GM23338 (cell line): ENCODE measurements around the gene MEGF8. TPM values are rescaled to one million over a fixed set of nuclear protein-coding genes. Genes with fewer than 3 reads are reported as not detected.

Source experiments
- ATAC-seq: fragments of 200-7000 bp; cut with Tn5 transposase; 3 replicates; pipeline ENCODE4 v1.9.1; 2020
- DNase-seq: peaks from one replicate; pipeline ENCODE4 v3.0.0-alpha.2; 2015; ENCODE audit warnings: low spot score
- H2AFZ ChIP-seq: fragments of 200-600 bp; sonication (generic); 2 replicates; pipeline ENCODE4 v1.8.0; 2016; ENCODE audit warnings: antibody characterized with exemption, mild to moderate bottlenecking, moderate library complexity
- H3F3A ChIP-seq: fragments of 200-600 bp; sonication (generic); replicated peaks from 2 replicates; pipeline ENCODE4 v1.8.0; 2017; ENCODE audit warnings: antibody characterized with exemption, mixed run types, low read depth
- H3K27ac ChIP-seq: fragments of 200-600 bp; sonication (generic); 2 replicates; pipeline ENCODE4 v1.6.1; 2016; ENCODE audit warnings: low read depth
- H3K27me3 ChIP-seq: fragments of 200-600 bp; sonication (generic); 2 replicates; pipeline ENCODE4 v1.8.0; 2016; ENCODE audit warnings: mild to moderate bottlenecking, mixed run types, moderate library complexity; ENCODE audit not compliant: insufficient read depth
- H3K36me3 ChIP-seq: fragments of 200-600 bp; sonication (generic); 2 replicates; pipeline ENCODE4 v1.8.0; 2016; ENCODE audit warnings: mild to moderate bottlenecking; ENCODE audit not compliant: insufficient read depth
- H3K4me1 ChIP-seq: fragments of 200-600 bp; sonication (generic); 2 replicates; pipeline ENCODE4 v1.8.0; 2016; ENCODE audit warnings: mild to moderate bottlenecking, moderate library complexity; ENCODE audit not compliant: insufficient read depth
- H3K4me2 ChIP-seq: fragments of 200-600 bp; sonication (generic); 2 replicates; pipeline ENCODE4 v1.7.1; 2017; ENCODE audit warnings: mixed run types
- H3K4me3 ChIP-seq: fragments of 200-600 bp; sonication (generic); 2 replicates; pipeline ENCODE4 v1.6.1; 2016; ENCODE audit warnings: mixed run types
- H3K79me2 ChIP-seq: fragments of 200-600 bp; sonication (generic); replicated peaks from 2 replicates; pipeline ENCODE4 v1.8.0; 2017; ENCODE audit warnings: mild to moderate bottlenecking; ENCODE audit not compliant: insufficient read depth
- H3K9me2 ChIP-seq: fragments of 200-600 bp; sonication (generic); 2 replicates; pipeline ENCODE4 v1.8.0; 2017; ENCODE audit not compliant: insufficient read depth
- H4K20me1 ChIP-seq: fragments of 200-600 bp; sonication (generic); replicated peaks from 2 replicates; pipeline ENCODE4 v1.8.0; 2017; ENCODE audit warnings: mild to moderate bottlenecking; ENCODE audit not compliant: insufficient read depth
- H3K27ac Mint-ChIP-seq: 2 replicates; pipeline ENCODE4 v1.8.0; 2020; ENCODE audit warnings: inconsistent platforms, mild to moderate bottlenecking, moderate library complexity, mixed read lengths
- H3K27me3 Mint-ChIP-seq: 3 replicates; pipeline ENCODE4 v1.8.0; 2022; ENCODE audit warnings: low read depth, mild to moderate bottlenecking, moderate library complexity, mixed read lengths, inconsistent platforms; ENCODE audit not compliant: insufficient read depth, poor library complexity
- H3K36me3 Mint-ChIP-seq: 3 replicates; pipeline ENCODE4 v1.8.0; 2021; ENCODE audit warnings: low read depth, mild to moderate bottlenecking, inconsistent platforms, moderate library complexity, mixed read lengths
- H3K4me1 Mint-ChIP-seq: 3 replicates; pipeline ENCODE4 v1.8.0; 2020; ENCODE audit warnings: mild to moderate bottlenecking, inconsistent platforms, mixed read lengths
- H3K4me3 Mint-ChIP-seq: 3 replicates; pipeline ENCODE4 v1.8.0; 2021; ENCODE audit warnings: moderate library complexity, mild to moderate bottlenecking, inconsistent platforms, mixed read lengths
- H3K9me3 Mint-ChIP-seq: 3 replicates; pipeline ENCODE4 v1.8.0; 2020; ENCODE audit warnings: moderate library complexity, mild to moderate bottlenecking, inconsistent platforms, mixed read lengths
- CREB1 ChIP-seq: fragments of 250-450 bp; sonication (Bioruptor Pico); IDR thresholded peaks from 2 replicates; pipeline ENCODE4 v1.5.0; 2020; ENCODE audit warnings: low read depth, mild to moderate bottlenecking, moderate library complexity
- CTCF ChIP-seq, 2 experiments: fragments of 200-600 bp in 1 of 2; sonication (generic) in 1 of 2; conservative IDR thresholded peaks; 2 replicates each; pipeline versions ENCODE4 v1.5.1 to v1.6.1; 2016 to 2017; ENCODE audit warnings: antibody characterized with exemption in 2 of 2, low read depth in 2 of 2, mild to moderate bottlenecking in 2 of 2, moderate library complexity in 1 of 2
- ETS1 ChIP-seq: IDR thresholded peaks from 2 replicates; pipeline ENCODE4 v1.6.1; 2016; ENCODE audit warnings: antibody characterized with exemption
- EZH2 ChIP-seq: fragments of 200-600 bp; sonication (generic); IDR thresholded peaks from one replicate; pipeline ENCODE4 v1.8.0; 2017; ENCODE audit warnings: antibody characterized with exemption, mild to moderate bottlenecking, low read depth; ENCODE audit not compliant: unreplicated experiment
- EZH2phosphoT487 ChIP-seq: fragments of 200-600 bp; sonication (generic); IDR thresholded peaks from one replicate; pipeline ENCODE4 v1.8.1; 2018; ENCODE audit warnings: antibody characterized with exemption; ENCODE audit not compliant: unreplicated experiment
- JUNB ChIP-seq: IDR thresholded peaks from one replicate; pipeline ENCODE4 v1.6.1; 2016; ENCODE audit warnings: antibody characterized with exemption; ENCODE audit not compliant: unreplicated experiment
- NANOG ChIP-seq: IDR thresholded peaks from 2 replicates; pipeline ENCODE4 v1.6.1; 2016; ENCODE audit warnings: antibody characterized with exemption, borderline replicate concordance
- POLR2AphosphoS5 ChIP-seq: IDR thresholded peaks from 2 replicates; pipeline ENCODE4 v1.6.1; 2016; ENCODE audit warnings: antibody characterized with exemption, low read depth
- STAT1 ChIP-seq: IDR thresholded peaks from one replicate; pipeline ENCODE4 v1.6.1; 2016; ENCODE audit warnings: antibody characterized with exemption; ENCODE audit not compliant: unreplicated experiment
- ZNF114 ChIP-seq: fragments of 250-450 bp; sonication (Bioruptor Pico); IDR thresholded peaks from 2 replicates; pipeline ENCODE4 v1.5.0; 2020; ENCODE audit warnings: mild to moderate bottlenecking, moderate library complexity
- ZNF331 ChIP-seq: fragments of 250-450 bp; sonication (Bioruptor Pico); IDR thresholded peaks from 2 replicates; pipeline ENCODE4 v1.5.0; 2020; ENCODE audit warnings: low read depth, mild to moderate bottlenecking, moderate library complexity
- ZNF462 ChIP-seq: fragments of 250-450 bp; sonication (Bioruptor Pico); IDR thresholded peaks from 2 replicates; pipeline ENCODE4 v1.5.0; 2020; ENCODE audit warnings: mild to moderate bottlenecking, moderate library complexity
- polyA plus RNA-seq: library from polyadenylated mRNA; unstranded; fragments of >200 nt; fragmentation: Nextera tagmentation; extraction: Ambion mirVana; gene quantifications from 2 replicates; pipeline ENCODE4 v1.2.1, GENCODE V29; 2016
- total RNA-seq: library from RNA; depleted of rRNA; stranded (reverse); fragments of >200 nt; shearing (Covaris generic); gene quantifications from 2 replicates; pipeline ENCODE4 v1.2.3, GENCODE V29; 2014

The MEGF8 gene
- total and polyA plus RNA-seq, 2 experiments from 2014 or later, result 6.2 to 40.5 TPM

- no peak for TF ChIP-seq CTCF (conservative IDR thresholded peaks at IDR 0.05; ENCODE audit: low read depth in 2 of 2)
- no peak for TF ChIP-seq ZNF331 (CRISPR knock-in tag)
- TF ChIP-seq POLR2AphosphoS5, result no peak
- no peak for TF ChIP-seq JUNB
- TF ChIP-seq ETS1, result no peak
- TF ChIP-seq CREB1, result no peak
- TF ChIP-seq STAT1, result no peak
These were observed 64.5 kb downstream of the MEGF8 start, which contains the start of gene CNFN (continued) for GRCh38 chr19:42389899-42390298.

- Histone ChIP-seq H3K4me3 (no peak overlapping the region), H3K27ac (no peak overlapping the region), H3K4me1 (peaks cover 6% of the 10 kb centered on the region), H3K9me2 (no peaks in the 10 kb centered on the region), H4K20me1 (no peaks in the 10 kb centered on the region), H3K79me2 (no peaks in the 10 kb centered on the region), H2AFZ (no peak overlapping the region), H3K36me3 (no peaks in the 10 kb centered on the region), H3K4me2 (no peak overlapping the region), H3K27me3 (peaks cover 15% of the 10 kb centered on the region), H3F3A (no peaks in the 10 kb centered on the region)
- H3K27ac Mint-ChIP-seq, result no peak overlapping the region
- peaks cover 15% of the 10 kb centered on the region for H3K27me3 Mint-ChIP-seq
- DNase-seq, result no peak
- no peak overlapping the region; the same call in 2 of the 3 replicates for H3K4me3 Mint-ChIP-seq
- H3K36me3 Mint-ChIP-seq, result no peaks in the 10 kb centered on the region; the same call in 2 of the 3 replicates
- H3K4me1 Mint-ChIP-seq, result peaks cover 26% of the 10 kb centered on the region
- H3K9me3 Mint-ChIP-seq, result no peaks in the 10 kb centered on the region
- ATAC-seq, result no peak
- TF ChIP-seq EZH2phosphoT487 (no peak), CTCF (conservative IDR thresholded peaks at IDR 0.05; ENCODE audit: low read depth in 2 of 2) (no peak), ETS1 (no peak), EZH2 (no peak), CREB1 (no peak), ZNF114 (CRISPR knock-in tag) (no peak), ZNF462 (CRISPR knock-in tag) (no peak), STAT1 (no peak), NANOG (no peak), JUNB (no peak)
These were observed 66.7 kb downstream of the MEGF8 start for GRCh38 chr19:42392165-42392564.
